Hepatocyte (in vitro differentiated cells): ENCODE results near the gene ASF1B. TPM values are rescaled to one million over a fixed set of nuclear protein-coding genes. Genes with fewer than 3 reads are reported as not detected.

Source experiments
- DNase-seq: peaks from one replicate; pipeline ENCODE4 v3.0.0-alpha.2; 2016; ENCODE audit warnings: low spot score
- H2AFZ ChIP-seq: fragments of 200-600 bp; sonication (generic); 2 replicates; pipeline ENCODE4 v1.6.0; 2016; ENCODE audit warnings: antibody characterized with exemption, mild to moderate bottlenecking
- H3K27ac ChIP-seq: fragments of 200-600 bp; sonication (generic); 2 replicates; pipeline ENCODE4 v1.5.1; 2016; ENCODE audit warnings: mild to moderate bottlenecking
- H3K27me3 ChIP-seq: fragments of 200-600 bp; sonication (generic); 2 replicates; pipeline ENCODE4 v1.6.1; 2016
- H3K36me3 ChIP-seq: fragments of 200-600 bp; sonication (generic); replicated peaks from 2 replicates; pipeline ENCODE4 v1.5.1; 2016; ENCODE audit warnings: low read depth; ENCODE audit not compliant: insufficient read depth
- H3K4me1 ChIP-seq: fragments of 200-600 bp; sonication (generic); 2 replicates; pipeline ENCODE4 v1.5.1; 2016; ENCODE audit warnings: mild to moderate bottlenecking, moderate library complexity; ENCODE audit not compliant: insufficient read depth
- H3K4me2 ChIP-seq: fragments of 200-600 bp; sonication (generic); 2 replicates; pipeline ENCODE4 v1.6.0; 2016
- H3K4me3 ChIP-seq: fragments of 200-600 bp; sonication (generic); 2 replicates; pipeline ENCODE4 v1.5.1; 2016; ENCODE audit warnings: mild to moderate bottlenecking
- H3K79me2 ChIP-seq: fragments of 200-600 bp; sonication (generic); 2 replicates; pipeline ENCODE4 v1.6.0; 2017; ENCODE audit warnings: mild to moderate bottlenecking
- H3K9me2 ChIP-seq: fragments of 200-600 bp; sonication (generic); replicated peaks from 2 replicates; pipeline ENCODE4 v1.6.0; 2017; ENCODE audit warnings: mild to moderate bottlenecking; ENCODE audit not compliant: insufficient read depth
- H3K9me3 ChIP-seq: fragments of 200-600 bp; sonication (generic); 2 replicates; pipeline ENCODE4 v1.5.1; 2016; ENCODE audit warnings: low read depth, mild to moderate bottlenecking
- H4K20me1 ChIP-seq: fragments of 200-600 bp; sonication (generic); 2 replicates; pipeline ENCODE4 v1.6.0; 2016; ENCODE audit warnings: mild to moderate bottlenecking; ENCODE audit not compliant: insufficient read depth, poor library complexity, severe bottlenecking
- CTCF ChIP-seq: fragments of 200-600 bp; sonication (generic); IDR thresholded peaks from 2 replicates; pipeline ENCODE4 v1.5.1; 2016; ENCODE audit warnings: antibody characterized with exemption, mild to moderate bottlenecking; ENCODE audit not compliant: poor library complexity
- EZH2 ChIP-seq: fragments of 200-600 bp; sonication (generic); IDR thresholded peaks from 2 replicates; pipeline ENCODE4 v1.6.1; 2016; ENCODE audit warnings: antibody characterized with exemption, mild to moderate bottlenecking, borderline replicate concordance
- EZH2phosphoT487 ChIP-seq: fragments of 200-600 bp; sonication (generic); IDR thresholded peaks from one replicate; pipeline ENCODE4 v1.6.1; 2018; ENCODE audit warnings: antibody characterized with exemption, mild to moderate bottlenecking, low read depth, moderate library complexity; ENCODE audit not compliant: unreplicated experiment, severe bottlenecking
- WGBS: methylation state at CpG from one replicate; pipeline ENCODE4 v1.1.6; 2016; ENCODE audit warnings: low lambda C conversion rate; ENCODE audit errors: missing lambda C conversion rate; 5-methylcytosine and 5-hydroxymethylcytosine counted together
- polyA plus RNA-seq: library from polyadenylated mRNA; unstranded; fragments of >200 nt; fragmentation: Nextera tagmentation; extraction: Ambion mirVana; gene quantifications from 2 replicates; pipeline ENCODE4 v1.2.1, GENCODE V29; 2016
- total RNA-seq: library from RNA; depleted of rRNA; stranded (reverse); fragments of >200 nt; gene quantifications from 2 replicates; pipeline ENCODE4 v1.2.3, GENCODE V29; 2014

The ASF1B gene
- total and polyA plus RNA-seq, 2 experiments from 2014 or later = 5.1 to 12.4 TPM

GRCh38 chr19:14168259-14168972, 32.0 kb upstream of the ASF1B start:
- no peaks in the 10 kb centered on the region for H3K36me3 ChIP-seq
- H3K27me3 ChIP-seq = no peaks in the 10 kb centered on the region
- H4K20me1 ChIP-seq = no peaks in the 10 kb centered on the region
- H3K4me3 ChIP-seq = no peak overlapping the region
- no peak overlapping the region for H2AFZ ChIP-seq
- 89% methylated on average over 19 of the region's 19 CpGs for WGBS
- H3K79me2 ChIP-seq = no peaks in the 10 kb centered on the region
- no peak overlapping the region for H3K27ac ChIP-seq
- TF ChIP-seq EZH2phosphoT487 = no peak
- no peak for TF ChIP-seq EZH2
- no peak for TF ChIP-seq CTCF
- H3K9me3 ChIP-seq = no peaks in the 10 kb centered on the region
- DNase-seq = no peak
- H3K4me1 ChIP-seq = peaks cover 17% of the 10 kb centered on the region
- H3K4me2 ChIP-seq = no peak overlapping the region
- no peaks in the 10 kb centered on the region for H3K9me2 ChIP-seq

- Histone ChIP-seq H3K79me2 (no peaks in the 10 kb centered on the region), H3K4me2 (no peak overlapping the region), H3K36me3 (no peaks in the 10 kb centered on the region), H3K4me3 (no peak overlapping the region), H3K27me3 (no peaks in the 10 kb centered on the region), H3K9me2 (no peaks in the 10 kb centered on the region), H3K4me1 (peaks cover 17% of the 10 kb centered on the region), H4K20me1 (no peaks in the 10 kb centered on the region), H2AFZ (no peak overlapping the region), H3K9me3 (no peaks in the 10 kb centered on the region), H3K27ac (peak overlapping the region; percentile 73)
- WGBS = 78% methylated on average over 10 of the region's 18 CpGs
- no peak for DNase-seq
- TF ChIP-seq CTCF = no peak
- no peak for TF ChIP-seq EZH2
These were observed 31.3 kb upstream of the ASF1B start for GRCh38 chr19:14167576-14168138.

GRCh38 chr19:14166999-14167575, 30.7 kb upstream of the ASF1B start:
- DNase-seq = no peak
- Histone ChIP-seq H3K4me3 (no peak overlapping the region), H3K27ac (peak overlapping the region; percentile 73)

More at GRCh38 chr19:14166999-14167575, 30.7 kb upstream of the ASF1B start:
- H3K36me3 ChIP-seq = no peaks in the 10 kb centered on the region
- H3K9me3 ChIP-seq = no peaks in the 10 kb centered on the region
- no peaks in the 10 kb centered on the region for H3K79me2 ChIP-seq
- H3K27me3 ChIP-seq = no peaks in the 10 kb centered on the region
- no peak for TF ChIP-seq EZH2
- no peak for TF ChIP-seq CTCF
- no peak for TF ChIP-seq EZH2phosphoT487
- no peak overlapping the region for H3K4me2 ChIP-seq
- H2AFZ ChIP-seq = no peak overlapping the region
- H3K4me1 ChIP-seq = peaks cover 17% of the 10 kb centered on the region
- H4K20me1 ChIP-seq = no peaks in the 10 kb centered on the region
- 90% methylated on average over 9 of the region's 12 CpGs for WGBS
- no peaks in the 10 kb centered on the region for H3K9me2 ChIP-seq
